ENCODE results near the gene N4BP2L2.
A peak's percentile ranks its signal among the peaks of the same experiment; 100 is the strongest.

- TF ChIP-seq POLR2A (IDR thresholded peaks at IDR 0.05) (no peak), POLR2AphosphoS5 (IDR thresholded peaks at IDR 0.05) (no peak)
- TF ChIP-seq, protein P1, sequence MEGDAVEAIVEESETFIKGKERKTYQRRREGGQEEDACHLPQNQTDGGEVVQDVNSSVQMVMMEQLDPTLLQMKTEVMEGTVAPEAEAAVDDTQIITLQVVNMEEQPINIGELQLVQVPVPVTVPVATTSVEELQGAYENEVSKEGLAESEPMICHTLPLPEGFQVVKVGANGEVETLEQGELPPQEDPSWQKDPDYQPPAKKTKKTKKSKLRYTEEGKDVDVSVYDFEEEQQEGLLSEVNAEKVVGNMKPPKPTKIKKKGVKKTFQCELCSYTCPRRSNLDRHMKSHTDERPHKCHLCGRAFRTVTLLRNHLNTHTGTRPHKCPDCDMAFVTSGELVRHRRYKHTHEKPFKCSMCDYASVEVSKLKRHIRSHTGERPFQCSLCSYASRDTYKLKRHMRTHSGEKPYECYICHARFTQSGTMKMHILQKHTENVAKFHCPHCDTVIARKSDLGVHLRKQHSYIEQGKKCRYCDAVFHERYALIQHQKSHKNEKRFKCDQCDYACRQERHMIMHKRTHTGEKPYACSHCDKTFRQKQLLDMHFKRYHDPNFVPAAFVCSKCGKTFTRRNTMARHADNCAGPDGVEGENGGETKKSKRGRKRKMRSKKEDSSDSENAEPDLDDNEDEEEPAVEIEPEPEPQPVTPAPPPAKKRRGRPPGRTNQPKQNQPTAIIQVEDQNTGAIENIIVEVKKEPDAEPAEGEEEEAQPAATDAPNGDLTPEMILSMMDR (IDR thresholded peaks at IDR 0.05): peak in 2 of 3 donors; percentile 20 to 25
Measured at GRCh38 chr13:32443111-32443510, 95.5 kb downstream of the N4BP2L2 start.

Measured in breast epithelium (tissue), 3 donors.